SK-N-SH (cell line): ENCODE data around the gene PHKA2.

ENCODE experiments used
- CHD2 ChIP-seq: fragments of 150-350 bp; IDR thresholded peaks from 2 replicates; pipeline ENCODE4 v1.6.1; 2018; ENCODE audit warnings: low read length; ENCODE audit not compliant: partially characterized antibody
- EP300 ChIP-seq, 2 experiments: IDR thresholded peaks; 2 replicates each; pipeline versions ENCODE4 v1.4.0 to v1.6.1; 2012; ENCODE audit warnings: borderline replicate concordance in 1 of 2, low read depth in 1 of 2, low read length in 1 of 2
- EZH2phosphoT487 ChIP-seq: fragments of 200-600 bp; sonication (generic); IDR thresholded peaks from 2 replicates; pipeline ENCODE4 v1.6.1; 2017; ENCODE audit warnings: low read depth, mixed run types, mild to moderate bottlenecking, antibody characterized with exemption, moderate library complexity, borderline replicate concordance
- GABPA ChIP-seq: IDR thresholded peaks from 2 replicates; pipeline ENCODE4 v1.4.0; 2012; ENCODE audit warnings: low read depth, mild to moderate bottlenecking
- MAX ChIP-seq: IDR thresholded peaks from 2 replicates; pipeline ENCODE4 v1.4.0; 2012; ENCODE audit warnings: low read depth
- MXI1 ChIP-seq: IDR thresholded peaks from 2 replicates; pipeline ENCODE4 v1.6.1; 2012; ENCODE audit warnings: mild to moderate bottlenecking, low read depth, low read length, improper control_type of control experiment
- NFIC ChIP-seq: IDR thresholded peaks from 2 replicates; pipeline ENCODE4 v1.4.0; 2012; ENCODE audit warnings: borderline replicate concordance
- POLR2AphosphoS5 ChIP-seq: IDR thresholded peaks from 2 replicates; pipeline ENCODE4 v1.6.1; 2012; ENCODE audit warnings: low read depth, low read length
- RCOR1 ChIP-seq: fragments of 150-350 bp; IDR thresholded peaks from 2 replicates; pipeline ENCODE4 v1.6.1; 2017; ENCODE audit warnings: antibody characterized with exemption, low read length
- SIN3A ChIP-seq: IDR thresholded peaks from 2 replicates; pipeline ENCODE4 v1.6.1; 2012; ENCODE audit warnings: low read depth, mild to moderate bottlenecking, low read length, moderate library complexity, borderline replicate concordance
- USF1 ChIP-seq: IDR thresholded peaks from 2 replicates; pipeline ENCODE4 v1.4.0; 2012; ENCODE audit warnings: low read depth, borderline replicate concordance
- TF ChIP-seq, protein P1 (sequence below): fragments of 200-600 bp; sonication (generic); IDR thresholded peaks from 2 replicates; pipeline ENCODE4 v1.6.1; 2017; ENCODE audit warnings: antibody characterized with exemption, mild to moderate bottlenecking, moderate library complexity
- TF ChIP-seq, protein P2 (sequence below): IDR thresholded peaks from 2 replicates; pipeline ENCODE4 v1.4.0; 2012; ENCODE audit warnings: low read depth, borderline replicate concordance

DNA sequence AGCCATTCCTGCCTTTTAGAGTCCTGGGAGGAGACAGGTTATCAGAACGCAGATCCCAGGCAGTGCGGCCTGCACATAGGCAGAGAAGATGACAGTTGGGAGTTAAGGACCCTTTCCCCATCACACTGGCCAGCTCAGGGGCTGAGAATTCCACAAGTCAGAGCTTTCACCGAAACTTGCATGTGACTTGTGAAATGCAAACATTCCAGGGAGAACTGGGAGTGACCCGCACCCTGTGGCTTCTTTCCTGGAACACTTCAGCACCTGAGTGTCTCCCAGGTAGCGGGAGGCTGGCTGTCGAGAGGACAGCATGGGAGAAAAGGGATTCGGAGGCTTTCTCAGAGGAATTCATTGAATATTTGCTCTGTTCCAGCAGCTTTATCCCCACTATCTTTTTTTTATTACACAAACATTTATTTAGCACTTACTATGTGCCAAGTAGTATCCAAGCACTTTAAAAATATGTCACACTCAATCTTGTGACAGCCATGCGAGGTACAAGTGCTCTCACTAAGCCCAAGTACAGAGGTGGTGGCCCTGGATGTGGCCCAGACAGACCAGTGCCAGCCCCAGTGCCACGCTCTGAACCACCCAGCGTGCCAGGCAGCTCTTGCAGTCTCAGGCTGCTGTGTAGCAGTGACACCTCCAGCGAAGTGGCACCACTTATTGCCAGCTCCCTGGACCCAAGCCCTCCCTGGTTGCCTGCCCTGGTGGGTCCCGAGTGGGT, 100.5 kb downstream of the PHKA2 start:
- TF ChIP-seq MAX (no peak), POLR2AphosphoS5 (no peak), USF1 (no peak), NFIC (no peak), SIN3A (no peak), EP300 (IDR thresholded peaks at IDR 0.05; ENCODE audit: borderline replicate concordance in 1 of 2, low read depth in 1 of 2, low read length in 1 of 2) (no peak), CHD2 (no peak), GABPA (no peak), MXI1 (no peak), RCOR1 (no peak), EZH2phosphoT487 (no peak)
- TF ChIP-seq, protein P1, sequence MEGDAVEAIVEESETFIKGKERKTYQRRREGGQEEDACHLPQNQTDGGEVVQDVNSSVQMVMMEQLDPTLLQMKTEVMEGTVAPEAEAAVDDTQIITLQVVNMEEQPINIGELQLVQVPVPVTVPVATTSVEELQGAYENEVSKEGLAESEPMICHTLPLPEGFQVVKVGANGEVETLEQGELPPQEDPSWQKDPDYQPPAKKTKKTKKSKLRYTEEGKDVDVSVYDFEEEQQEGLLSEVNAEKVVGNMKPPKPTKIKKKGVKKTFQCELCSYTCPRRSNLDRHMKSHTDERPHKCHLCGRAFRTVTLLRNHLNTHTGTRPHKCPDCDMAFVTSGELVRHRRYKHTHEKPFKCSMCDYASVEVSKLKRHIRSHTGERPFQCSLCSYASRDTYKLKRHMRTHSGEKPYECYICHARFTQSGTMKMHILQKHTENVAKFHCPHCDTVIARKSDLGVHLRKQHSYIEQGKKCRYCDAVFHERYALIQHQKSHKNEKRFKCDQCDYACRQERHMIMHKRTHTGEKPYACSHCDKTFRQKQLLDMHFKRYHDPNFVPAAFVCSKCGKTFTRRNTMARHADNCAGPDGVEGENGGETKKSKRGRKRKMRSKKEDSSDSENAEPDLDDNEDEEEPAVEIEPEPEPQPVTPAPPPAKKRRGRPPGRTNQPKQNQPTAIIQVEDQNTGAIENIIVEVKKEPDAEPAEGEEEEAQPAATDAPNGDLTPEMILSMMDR: no peak
- TF ChIP-seq, protein P2, sequence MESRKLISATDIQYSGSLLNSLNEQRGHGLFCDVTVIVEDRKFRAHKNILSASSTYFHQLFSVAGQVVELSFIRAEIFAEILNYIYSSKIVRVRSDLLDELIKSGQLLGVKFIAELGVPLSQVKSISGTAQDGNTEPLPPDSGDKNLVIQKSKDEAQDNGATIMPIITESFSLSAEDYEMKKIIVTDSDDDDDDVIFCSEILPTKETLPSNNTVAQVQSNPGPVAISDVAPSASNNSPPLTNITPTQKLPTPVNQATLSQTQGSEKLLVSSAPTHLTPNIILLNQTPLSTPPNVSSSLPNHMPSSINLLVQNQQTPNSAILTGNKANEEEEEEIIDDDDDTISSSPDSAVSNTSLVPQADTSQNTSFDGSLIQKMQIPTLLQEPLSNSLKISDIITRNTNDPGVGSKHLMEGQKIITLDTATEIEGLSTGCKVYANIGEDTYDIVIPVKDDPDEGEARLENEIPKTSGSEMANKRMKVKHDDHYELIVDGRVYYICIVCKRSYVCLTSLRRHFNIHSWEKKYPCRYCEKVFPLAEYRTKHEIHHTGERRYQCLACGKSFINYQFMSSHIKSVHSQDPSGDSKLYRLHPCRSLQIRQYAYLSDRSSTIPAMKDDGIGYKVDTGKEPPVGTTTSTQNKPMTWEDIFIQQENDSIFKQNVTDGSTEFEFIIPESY: no peak
